22Rv1 (cell line): ENCODE data around the gene SSR4.

Experiments
- CTCF ChIP-seq: fragments of 450-650 bp; IDR thresholded peaks from 2 replicates; pipeline ENCODE4 v1.5.1; 2017; ENCODE audit warnings: mild to moderate bottlenecking
- ZFX ChIP-seq: fragments of 450-650 bp; IDR thresholded peaks from 2 replicates; pipeline ENCODE4 v1.6.1; 2017; ENCODE audit warnings: antibody characterized with exemption, borderline replicate concordance

DNA sequence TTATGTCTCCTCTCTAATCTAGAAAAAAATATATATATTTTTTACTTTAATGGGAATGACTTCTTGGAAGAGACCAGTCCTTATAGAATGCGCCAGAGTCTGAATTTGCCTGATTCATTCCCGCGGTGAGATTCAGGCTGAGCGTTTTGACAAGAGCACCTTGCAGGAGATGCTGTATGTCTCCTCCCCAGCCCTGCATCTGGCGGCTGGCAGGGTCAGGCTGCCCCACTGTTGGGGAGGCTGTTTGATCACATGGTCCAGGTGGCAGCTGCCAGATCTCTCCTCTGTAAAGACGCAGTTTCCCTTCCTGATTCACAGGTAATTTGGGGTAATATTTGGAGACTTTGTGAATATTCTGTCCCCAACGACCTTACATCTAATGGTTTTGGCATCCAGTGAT lies 26.1 kb downstream of the SSR4 start:
- no peak for TF ChIP-seq CTCF
- no peak for TF ChIP-seq ZFX
